NCI-H2081 (cell line): ENCODE measurements around the gene KCNJ5.
"Not testable (repeated sequence)": the region's sequence is repeated elsewhere in the genome, so short reads cannot be mapped to it uniquely, and the experiment has no call there.

ENCODE experiments used
- DNase-seq, 2 experiments: peaks; one replicate each; lab custom pipeline; 2025; lab: John Stamatoyannopoulos, UW

KCNJ5 gene

DNA sequence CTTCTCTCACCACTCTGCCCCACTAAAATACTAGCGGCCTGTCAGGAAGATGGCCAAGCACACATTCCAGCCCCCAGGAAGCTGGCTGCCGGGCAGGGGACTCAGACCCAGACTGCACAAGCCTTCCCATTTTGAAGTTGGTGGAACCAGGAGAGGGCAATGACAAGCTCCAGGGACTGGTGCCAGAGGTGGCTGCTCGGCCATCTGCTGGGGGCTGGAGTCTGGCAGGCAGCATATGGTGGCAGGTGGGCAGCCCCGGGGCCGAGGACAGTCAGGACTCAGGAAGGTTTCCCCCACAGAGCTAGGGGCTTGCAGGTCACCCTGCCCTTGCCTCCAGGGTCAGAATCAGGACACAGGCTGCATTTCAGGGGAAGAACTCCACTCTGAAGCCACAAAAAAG, 22.6 kb downstream of the KCNJ5 start:
- no peak for DNase-seq

DNA sequence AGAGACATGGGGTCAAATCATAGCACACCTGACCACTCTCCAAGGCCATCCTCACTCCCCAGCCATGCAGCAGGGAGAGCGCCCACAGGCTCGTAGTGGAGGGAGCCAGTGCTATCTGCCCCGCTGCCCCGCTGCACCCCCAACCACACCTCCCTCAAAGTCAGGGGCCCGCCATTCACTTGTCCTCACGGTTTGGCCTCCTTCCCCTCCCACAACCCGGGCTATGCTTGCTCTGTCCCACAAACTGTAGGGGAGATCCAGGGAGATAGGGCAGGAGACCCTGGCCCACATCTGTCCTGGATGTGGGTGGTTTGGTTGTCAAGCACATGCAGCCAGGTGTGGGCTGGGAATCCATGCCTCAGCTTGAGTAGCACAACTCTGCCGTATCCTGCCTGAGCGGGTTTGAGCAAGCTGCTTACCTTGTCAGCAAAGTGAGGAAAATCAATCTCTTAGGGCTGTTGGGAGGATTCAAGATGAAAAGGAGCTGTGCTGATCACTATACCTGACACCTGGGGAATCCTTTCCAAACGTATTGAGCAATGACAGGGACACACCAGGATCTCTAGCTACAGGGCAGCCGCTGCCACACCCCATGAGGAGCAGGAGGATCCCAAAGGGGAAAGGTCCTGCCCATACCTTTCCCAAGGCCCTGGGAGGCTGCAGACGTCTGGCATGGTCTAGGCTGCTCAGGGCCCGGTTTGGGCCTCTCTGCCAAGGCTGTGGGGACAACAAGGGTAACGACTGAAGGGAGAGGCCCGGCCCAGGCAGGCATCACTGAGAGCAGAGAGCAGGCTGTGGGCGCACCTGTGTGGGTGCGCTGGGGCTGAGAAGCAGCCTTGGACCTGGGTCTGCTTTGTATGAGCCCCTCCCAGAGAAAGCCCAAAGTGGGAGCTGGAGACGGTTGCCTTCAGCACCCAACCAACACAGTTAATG, 23.3 kb downstream of the KCNJ5 start:
- DNase-seq, result no peak

DNA sequence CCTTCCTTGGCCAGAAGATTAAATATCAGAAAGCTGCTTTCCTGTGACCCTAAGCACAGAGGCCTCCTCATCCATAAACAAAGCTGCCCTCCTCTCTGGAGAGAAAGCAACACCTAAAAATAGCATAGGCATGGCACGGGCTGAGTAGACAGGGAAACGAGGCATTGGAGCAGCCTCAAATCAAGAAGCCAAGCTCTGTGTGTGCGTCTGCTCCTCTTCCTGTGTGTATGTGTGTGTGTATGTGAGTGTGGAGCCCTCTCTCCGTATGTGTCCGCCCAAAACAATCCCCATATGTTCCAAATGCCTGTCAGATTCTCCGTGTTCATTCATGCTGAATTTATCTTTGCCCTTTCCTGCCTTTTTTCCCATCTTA, 24.0 kb downstream of the KCNJ5 start:
- DNase-seq, result no peak

DNA sequence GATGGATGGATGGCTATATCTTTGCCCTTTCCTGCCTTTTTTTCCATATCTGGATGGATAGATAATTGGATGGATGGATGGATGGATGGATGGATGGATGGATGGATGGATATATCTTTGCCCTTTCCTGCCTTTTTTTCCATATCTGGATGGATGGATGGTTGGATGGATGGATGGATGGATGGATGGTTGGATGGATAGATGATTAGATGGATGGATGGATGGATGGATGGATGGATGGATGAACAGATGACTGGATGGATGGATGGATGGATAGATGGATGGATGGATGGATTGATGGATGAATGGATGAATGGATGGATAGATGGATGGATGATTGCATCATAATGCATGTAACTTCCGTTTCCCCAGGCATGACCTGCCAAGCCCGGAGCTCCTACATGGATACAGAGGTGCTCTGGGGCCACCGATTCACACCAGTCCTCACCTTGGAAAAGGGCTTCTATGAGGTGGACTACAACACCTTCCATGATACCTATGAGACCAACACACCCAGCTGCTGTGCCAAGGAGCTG, 24.9 kb downstream of the KCNJ5 start:
- DNase-seq, result no peak

DNA sequence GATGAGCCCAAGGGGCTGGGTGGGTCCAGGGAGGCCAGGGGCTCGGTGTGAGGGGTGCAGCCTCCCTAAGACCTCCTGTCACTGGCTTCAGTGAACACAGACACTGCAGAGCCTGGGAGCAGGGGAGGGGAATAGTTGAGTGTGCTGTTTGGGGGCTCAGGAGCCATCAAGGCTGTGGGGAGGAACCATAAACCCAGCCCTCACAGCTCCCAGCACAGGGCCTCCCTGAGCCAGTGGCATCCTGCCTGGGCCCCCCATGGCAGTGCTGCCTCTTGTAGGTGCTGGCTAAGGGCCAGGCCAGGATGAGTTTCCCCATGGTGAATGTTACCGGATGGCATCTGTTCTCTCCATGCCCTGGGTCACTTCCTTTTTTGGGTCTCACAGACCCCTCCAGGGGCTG, 25.5 kb downstream of the KCNJ5 start:
- no peak for DNase-seq

DNA sequence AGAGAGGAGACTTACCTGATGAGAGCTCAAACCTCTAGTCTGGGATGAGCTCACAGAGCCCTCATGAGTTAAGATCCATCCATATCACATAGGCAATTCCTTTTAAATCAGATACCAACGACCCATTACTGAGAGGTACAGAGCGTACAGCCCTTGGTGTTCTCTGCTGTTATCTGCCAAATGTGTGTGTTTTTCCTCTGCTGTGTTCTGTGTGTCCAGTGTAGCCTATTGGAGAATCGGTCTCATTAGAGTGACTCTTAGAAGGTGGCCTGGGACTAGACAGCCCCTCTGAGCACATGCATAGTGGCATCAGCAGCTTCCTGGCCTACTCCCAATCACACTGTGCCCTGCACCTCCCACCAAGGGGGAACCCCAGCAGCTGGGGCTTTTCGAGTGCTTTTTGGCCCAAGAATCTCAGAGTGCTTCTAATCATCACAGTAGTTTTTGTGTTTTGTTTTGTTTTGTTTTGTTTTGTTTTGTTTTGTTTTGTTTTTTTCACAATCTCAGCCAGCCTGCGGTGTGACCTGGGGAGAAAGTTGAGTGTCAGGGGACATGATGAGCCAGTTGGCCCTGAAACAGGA, 26.1 kb downstream of the KCNJ5 start:
- no peak for DNase-seq

DNA sequence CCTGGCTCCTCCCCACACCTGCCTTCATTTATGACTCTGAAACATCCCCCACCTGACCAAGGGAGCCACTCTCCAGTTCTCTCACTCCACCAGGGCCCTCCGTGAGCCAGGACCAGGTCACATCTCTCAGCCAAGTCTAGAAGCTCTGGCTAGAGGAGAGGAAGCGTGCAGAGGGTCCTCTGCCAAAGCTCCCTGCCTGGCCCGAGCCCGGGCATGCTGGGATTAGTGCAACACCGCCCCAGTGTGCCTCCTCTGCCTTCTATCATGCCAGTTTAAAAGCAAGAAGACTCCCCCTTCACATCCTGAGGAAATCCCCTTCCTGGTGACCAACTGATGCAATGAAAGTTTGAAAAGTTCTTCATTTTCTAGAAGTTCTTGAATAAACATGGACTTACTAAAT, 28.1 kb downstream of the KCNJ5 start:
- DNase-seq, result no peak

DNA sequence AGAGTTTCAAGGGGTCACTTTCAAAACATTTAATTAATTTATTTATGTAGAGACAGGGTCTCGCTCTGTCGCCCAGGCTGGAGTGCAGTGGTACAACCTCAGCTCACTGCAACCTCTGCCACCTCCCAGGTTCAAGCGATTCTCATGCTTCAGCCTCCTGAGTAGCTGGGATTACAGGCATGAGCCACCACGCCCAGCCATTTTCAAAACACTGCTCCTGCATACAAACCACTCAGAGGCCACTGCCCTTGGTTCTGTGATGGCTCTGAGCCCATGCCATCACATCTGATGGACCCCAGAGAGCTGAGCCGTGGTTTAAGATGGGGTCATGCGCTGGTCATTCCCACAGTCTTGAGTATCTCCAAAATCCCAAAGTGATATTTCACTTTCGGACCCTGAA, 28.5 kb downstream of the KCNJ5 start:
- DNase-seq, result not testable (repeated sequence)

DNA sequence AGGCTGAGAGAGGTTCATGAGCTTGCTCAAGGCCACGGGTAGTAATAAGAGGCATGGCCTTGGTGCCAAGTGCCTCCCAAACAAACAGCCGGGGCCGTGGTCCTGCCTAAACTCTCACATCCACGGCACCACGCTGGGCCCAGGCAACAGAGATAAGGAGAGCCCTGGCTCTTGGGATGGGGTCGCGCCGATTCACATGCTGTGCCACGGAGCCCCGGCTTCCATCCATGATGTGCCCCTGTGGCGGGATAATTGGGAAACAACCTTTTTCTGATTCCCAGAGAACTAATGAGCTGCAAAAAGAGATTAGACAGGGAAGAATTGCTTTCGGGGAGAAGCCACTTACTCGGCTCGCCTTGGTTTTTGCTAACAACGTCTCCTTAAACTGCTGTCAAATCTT, 29.5 kb downstream of the KCNJ5 start:
- no peak for DNase-seq

DNA sequence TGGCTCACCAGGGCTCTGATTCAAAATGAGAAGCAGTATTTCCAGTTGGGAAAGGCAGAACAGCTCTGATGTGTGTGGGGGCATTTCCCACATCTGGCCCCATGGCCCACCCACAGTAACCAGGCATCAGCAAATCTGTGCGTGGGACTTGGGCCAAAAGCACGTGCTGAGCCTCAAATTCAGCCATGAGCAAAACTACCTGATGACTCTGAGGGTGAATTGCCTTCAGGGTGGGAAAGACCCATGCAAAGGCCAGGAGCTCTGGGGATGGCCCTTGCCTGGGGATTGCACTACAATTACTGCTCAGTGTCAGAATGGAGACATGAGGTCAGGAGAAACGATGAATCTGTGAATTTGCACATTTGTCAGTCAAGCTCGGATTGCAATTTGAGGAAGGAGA, 30.6 kb downstream of the KCNJ5 start:
- DNase-seq, result no peak

DNA sequence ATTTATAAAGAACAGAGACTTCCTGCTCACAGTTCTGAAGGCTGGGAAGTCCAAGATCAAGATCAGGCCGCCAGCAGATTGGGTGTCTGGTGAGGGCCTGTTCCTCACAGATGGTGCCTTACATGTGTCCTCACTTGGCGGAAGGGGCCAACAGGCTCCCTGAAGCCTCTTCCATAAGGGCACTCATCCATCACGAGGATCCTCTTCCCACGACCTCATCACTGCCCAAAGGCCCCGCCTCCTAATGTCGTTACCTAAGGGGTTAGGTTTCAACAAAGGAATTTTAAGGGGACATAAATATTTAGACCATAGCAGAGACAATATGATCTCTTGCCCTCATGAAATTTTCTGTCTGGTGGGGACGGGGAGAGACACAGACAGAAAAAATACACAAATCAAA, 32.9 kb downstream of the KCNJ5 start:
- DNase-seq, result no peak

DNA sequence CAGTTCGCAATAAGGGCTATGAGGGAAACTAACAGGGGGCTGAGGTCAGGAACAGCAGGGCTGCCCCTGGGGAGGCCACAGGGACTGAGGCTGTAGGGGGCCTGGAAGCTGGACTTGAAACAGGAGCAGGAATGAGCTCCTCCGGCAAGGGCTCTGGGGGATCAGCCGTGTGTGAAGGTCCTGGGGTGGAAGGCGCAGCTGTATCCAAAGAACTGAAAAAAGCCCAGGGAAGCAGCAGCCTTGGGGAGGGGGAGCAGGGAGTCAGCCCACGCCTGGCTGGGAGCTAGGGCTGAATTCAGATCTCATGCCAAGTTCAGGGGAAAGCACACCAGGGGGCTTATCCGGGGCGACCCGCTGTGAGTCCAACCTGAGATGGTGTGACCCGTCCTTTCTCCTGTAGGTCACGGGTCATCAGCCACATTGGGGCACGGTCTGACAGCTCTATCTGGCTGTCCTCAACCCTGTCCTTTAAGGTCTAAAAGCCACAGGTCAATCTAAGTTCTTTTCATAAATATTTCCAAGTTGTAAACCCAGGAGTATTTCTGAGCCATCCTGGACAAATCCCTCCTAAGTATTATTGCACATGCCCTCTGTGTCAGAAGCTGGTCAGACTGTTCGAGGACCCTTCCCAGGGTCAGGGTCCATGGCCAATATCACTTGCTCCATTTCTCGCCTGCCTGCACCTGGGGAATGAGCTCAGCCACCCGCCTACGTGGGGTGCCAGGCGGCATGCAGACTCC, 33.5 kb downstream of the KCNJ5 start:
- no peak for DNase-seq

DNA sequence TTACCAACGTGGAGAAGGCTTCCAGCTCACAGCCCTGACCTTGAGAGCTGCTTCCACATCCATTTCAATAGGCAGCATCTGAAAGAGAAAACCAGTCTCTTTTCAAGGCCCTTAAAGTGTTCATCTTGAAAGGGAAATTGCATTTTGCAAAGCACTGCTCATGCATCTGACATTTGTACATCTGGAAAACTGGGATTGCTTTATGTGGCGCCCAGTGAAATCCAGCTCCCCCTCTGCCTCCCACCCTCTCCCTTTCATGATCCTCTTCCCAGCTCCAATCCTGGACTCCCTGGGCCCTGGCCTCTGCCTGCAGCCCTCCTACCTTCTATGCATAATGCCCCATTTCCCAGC, 34.1 kb downstream of the KCNJ5 start:
- DNase-seq, result no peak

DNA sequence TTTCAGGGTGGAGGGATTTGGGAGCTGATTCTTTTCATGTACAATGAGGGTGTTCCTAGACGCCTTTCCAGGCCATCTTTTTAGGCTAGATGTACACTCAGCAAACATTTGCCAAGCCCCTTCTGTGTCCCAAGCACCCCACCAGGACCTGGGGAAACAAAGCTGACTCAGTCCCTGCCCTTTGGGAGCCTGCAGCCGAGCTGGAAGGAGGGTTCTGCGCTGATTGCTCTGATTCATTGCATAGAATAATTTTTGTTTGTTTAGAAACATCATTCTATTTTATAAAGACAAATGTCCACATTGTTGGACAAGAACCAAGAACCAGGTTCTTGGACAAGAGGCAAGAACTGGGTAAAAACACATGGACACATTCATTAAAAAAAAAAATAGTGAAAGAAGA, 34.8 kb downstream of the KCNJ5 start:
- no peak for DNase-seq

DNA sequence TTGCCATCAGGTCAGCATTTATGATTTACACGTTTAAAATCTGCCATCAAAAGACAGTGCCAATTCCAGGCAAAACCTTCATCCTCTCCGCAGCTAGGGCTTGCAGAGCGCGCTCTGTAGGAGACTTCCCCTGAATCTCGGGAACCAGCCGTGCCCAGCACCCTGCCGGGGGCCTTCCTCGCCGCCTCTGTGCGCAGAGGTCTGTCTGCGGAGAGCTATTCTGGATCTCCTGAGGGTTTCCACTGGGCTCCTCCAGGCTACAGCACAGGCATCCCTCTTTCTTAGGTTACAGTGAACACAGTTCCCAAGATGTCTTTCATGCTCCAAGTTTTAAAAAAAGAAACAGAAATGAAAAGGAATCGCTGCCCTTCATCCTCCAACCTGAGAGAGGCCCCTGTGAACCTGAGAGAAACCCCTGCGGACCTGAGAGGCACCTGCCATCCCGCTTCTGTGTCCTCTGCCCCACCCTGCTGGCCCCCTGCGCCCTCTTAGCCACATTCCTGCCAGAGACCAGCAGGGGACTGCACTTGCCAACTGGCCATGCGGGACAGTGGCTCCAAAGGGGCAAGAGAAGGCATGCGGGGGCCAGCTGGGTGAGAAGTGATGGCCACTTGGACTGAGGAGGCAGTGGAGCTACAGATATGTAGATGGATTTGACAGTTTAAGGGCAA, 35.4 kb downstream of the KCNJ5 start:
- peak in 1 of 2 experiments; percentile 61 for DNase-seq

DNA sequence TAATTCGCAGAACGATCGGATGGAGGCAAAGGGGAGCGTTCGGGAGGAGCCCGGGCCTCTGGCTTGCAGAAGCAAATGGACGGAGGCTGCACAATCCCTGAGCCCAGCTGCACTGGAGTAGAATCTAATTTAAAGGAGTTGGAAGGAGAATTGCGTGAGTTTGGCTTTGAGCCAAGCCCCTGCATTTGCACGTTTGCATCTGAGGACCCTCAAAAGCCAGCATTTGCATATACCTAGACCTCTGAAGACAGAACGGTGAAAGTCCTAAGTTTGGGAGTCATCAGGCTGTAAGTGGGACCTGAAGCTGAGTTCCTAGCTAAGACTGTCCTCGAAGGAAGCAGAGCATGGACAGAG, 35.9 kb downstream of the KCNJ5 start:
- no peak for DNase-seq

DNA sequence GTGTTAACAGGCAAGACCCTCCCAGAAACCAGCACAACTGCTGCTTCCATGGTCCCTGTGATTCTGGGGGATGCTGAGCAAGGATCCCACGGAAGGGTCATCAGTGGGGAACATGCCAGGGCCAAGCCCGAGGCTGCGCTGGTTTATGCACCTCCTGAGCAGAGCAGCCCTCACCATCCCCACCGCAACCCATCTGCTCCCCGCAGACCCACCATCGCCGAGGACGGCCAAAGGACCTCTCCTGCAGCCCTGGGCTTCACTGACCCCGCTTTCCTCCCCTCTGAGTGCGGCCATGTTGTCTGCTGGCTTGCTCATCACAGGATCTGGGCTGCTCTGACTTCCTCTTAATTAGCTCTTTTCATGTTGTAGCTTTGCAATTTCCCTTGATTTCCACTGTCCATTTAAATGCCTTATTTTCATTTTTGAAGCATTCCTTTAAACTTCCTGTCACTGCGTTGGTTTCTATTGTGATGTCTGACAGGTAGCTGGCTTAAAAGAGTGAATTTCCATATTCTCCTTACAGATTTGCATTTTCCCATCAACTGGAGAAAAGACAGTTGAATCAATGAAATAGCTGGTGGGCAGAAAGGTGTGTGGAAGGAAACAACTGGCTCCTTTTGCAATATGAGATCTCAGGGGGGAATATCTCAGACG, 36.7 kb downstream of the KCNJ5 start:
- no peak for DNase-seq

DNA sequence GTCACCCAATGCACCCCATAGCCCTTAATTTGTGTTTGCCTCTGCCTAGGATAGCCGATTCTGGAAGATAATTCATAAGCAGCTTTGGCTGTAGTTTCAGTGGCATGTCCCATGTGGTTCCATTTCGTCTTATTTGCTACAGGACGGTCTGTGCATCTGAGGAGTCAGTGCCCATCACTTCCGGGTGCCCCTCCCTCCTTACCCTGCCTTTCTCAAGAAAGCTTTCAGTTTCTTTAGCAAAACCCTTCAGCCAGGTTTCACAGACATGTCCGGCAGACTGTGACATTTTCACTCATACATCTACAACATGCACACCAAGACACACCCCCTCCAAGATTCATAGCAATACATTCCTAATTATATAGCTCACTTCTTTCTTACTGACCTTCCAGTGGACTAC, 37.2 kb downstream of the KCNJ5 start:
- no peak for DNase-seq

DNA sequence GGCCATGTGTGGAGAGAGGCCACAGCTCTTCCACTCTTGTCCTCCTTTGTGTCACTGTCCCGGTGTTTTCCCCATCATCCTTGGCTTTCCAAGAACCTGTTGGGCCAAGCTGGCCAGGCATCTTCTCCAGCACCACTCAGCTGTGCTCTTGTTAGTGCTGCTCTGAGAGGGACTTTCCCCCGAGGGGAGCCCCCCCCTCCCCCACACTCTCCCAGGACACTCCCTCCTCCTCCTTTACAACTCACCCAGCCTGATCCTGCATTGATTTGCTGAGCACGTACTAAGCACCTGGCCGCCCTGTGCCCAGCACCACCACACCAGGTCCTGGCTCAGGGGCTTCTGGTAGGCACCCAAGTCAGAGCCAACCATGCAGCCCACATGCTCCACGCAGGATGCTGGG, 38.3 kb downstream of the KCNJ5 start:
- no peak for DNase-seq

DNA sequence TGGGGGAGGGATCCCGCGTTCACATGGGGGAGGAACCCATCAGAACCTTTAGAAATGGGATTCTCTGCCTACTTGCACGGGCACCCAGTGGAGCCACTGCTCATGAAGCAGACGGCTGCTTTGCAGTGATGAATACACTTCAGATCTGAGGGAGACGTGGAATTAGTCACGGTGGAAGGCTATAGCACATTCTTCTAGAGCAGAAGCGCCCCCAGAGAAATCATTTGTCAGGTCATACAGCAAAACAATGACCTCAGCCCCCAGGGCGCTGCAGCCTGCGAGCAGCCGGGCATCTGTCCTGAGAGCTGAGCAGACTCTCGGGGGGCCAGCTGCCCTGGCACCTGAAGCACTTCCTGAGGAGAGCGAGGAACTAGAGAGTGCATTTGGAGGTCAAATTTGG, 38.8 kb downstream of the KCNJ5 start:
- DNase-seq, result no peak

DNA sequence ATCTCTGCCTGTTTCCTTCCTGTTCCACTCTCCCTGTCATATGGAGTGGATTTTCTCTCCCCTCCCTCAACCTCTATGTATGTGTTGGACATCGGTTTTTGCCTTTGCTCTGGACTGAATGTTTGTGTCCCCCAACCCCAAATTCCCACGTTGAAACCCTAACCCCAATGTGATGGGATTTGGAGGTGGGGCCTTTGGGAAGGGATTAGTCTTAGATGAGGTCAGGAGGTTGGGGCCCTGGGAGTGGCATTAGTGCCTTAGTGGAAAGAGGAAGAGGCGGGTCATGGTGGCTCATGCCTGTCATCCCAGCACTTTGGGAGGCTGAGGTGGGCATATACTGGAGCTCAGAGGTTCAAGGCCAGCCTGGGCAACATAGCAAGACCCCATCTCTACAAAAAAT, 39.9 kb downstream of the KCNJ5 start:
- no peak for DNase-seq

DNA sequence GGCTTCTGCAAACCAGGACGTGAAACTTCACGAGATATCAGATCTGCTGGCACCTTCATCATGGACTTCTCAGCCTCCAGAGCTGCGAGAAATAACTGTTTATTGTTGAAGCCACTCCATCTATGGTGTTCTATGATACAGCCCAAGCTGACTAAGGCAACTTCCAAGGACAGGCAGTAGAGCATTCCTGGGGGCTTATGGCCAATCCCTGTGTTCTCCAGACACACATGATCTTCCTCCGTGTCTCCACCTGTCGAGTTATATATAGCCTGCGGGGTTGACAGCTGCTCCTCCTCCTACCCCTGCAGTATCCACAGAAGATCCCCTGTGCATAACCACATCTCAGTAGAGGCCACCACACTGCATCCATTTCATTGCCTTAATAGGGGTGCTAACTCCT, 40.5 kb downstream of the KCNJ5 start:
- no peak for DNase-seq
